Panc1 (cell line): ENCODE results near the gene KCNQ1. TPM values are rescaled to one million over a fixed set of nuclear protein-coding genes. Genes with fewer than 3 reads are reported as not detected.

Experiments
- ATAC-seq: fragments of 200-7000 bp; cut with Tn5 transposase; 2 replicates; pipeline ENCODE4 v1.9.1; 2020; ENCODE audit warnings: mild to moderate bottlenecking, moderate library complexity
- BruUV-seq: library from RNA; stranded (reverse); fragments of 400-500 nt; replicated peaks from 2 replicates; lab custom pipeline; 2021; lab: Mats Ljungman, UMichigan
- CTCF ChIA-PET: fragments of 300-600 bp; sonication (Branson Sonifier 250); formaldehyde crosslinking; loops from one replicate; lab custom pipeline; 2022; ENCODE audit warnings: antibody characterized with exemption; lab: Charles Lee
- POLR2A ChIA-PET: fragments of 300-600 bp; sonication (Branson Sonifier 250); formaldehyde crosslinking; loops from one replicate; lab custom pipeline; 2022; ENCODE audit warnings: antibody characterized with exemption; lab: Charles Lee
- DNase-seq: peaks from one replicate; pipeline ENCODE4 v3.0.0-alpha.2; 2010; ENCODE audit warnings: low read depth, low spot score
- H3K27ac ChIP-seq: 2 replicates; pipeline ENCODE4 v1.5.1; 2011; ENCODE audit warnings: mild to moderate bottlenecking, low read length, inconsistent platforms
- H3K27me3 ChIP-seq: fragments of 200-500 bp; sonication (Bioruptor generic); 2 replicates; pipeline ENCODE4 v1.6.0; 2014; ENCODE audit warnings: low read length, inconsistent platforms; ENCODE audit not compliant: control insufficient read depth, insufficient read depth
- H3K36me3 ChIP-seq: fragments of 200-500 bp; sonication (Bioruptor generic); 2 replicates; pipeline ENCODE4 v1.5.1; 2014; ENCODE audit warnings: inconsistent platforms, mild to moderate bottlenecking, low read length, moderate library complexity; ENCODE audit not compliant: control insufficient read depth, insufficient read depth
- H3K4me1 ChIP-seq: 2 replicates; pipeline ENCODE4 v1.5.1; 2011; ENCODE audit warnings: inconsistent platforms, mild to moderate bottlenecking, low read length, moderate library complexity; ENCODE audit not compliant: control insufficient read depth, insufficient read depth
- H3K4me3 ChIP-seq, 2 experiments: 2 replicates each; pipeline ENCODE4 v1.5.1; 2011 to 2012; ENCODE audit warnings: low read depth in 2 of 2, low read length in 2 of 2, mild to moderate bottlenecking in 2 of 2, inconsistent platforms in 1 of 2, moderate library complexity in 1 of 2
- H3K9me3 ChIP-seq: fragments of 200-500 bp; sonication (Bioruptor generic); 2 replicates; pipeline ENCODE4 v1.5.1; 2014; ENCODE audit warnings: low read depth, mild to moderate bottlenecking, inconsistent platforms, low read length, moderate library complexity; ENCODE audit not compliant: control insufficient read depth, insufficient read depth
- POLR2AphosphoS5 ChIP-seq: IDR thresholded peaks from 2 replicates; pipeline ENCODE4 v1.6.1; 2012; ENCODE audit warnings: mild to moderate bottlenecking, low read depth, low read length, moderate library complexity
- SIN3A ChIP-seq: IDR thresholded peaks from 2 replicates; pipeline ENCODE4 v1.6.1; 2012; ENCODE audit warnings: low read depth, mild to moderate bottlenecking, low read length, moderate library complexity, borderline replicate concordance; ENCODE audit not compliant: insufficient read depth
- TCF7L2 ChIP-seq: IDR thresholded peaks from 2 replicates; pipeline ENCODE4 v1.6.1; 2011; ENCODE audit warnings: mild to moderate bottlenecking, low read depth, low read length, inconsistent platforms
- in situ Hi-C: cut with HindIII; loops from 2 replicates; pipeline ENCODE4 v1.10.0; 2016; ENCODE audit warnings: low sequenced_read_pairs, low pct_unique_long_range_greater_than_20kb
- intact Hi-C: fragments of 100-400 bp; cut with micrococcal nuclease; formaldehyde crosslinking; loops from one replicate; pipeline ENCODE4 v1.10.0; 2022; ENCODE audit not compliant: unreplicated experiment
- total RNA-seq: library from RNA; stranded (reverse); gene quantifications from one replicate; pipeline ENCODE4 v1.2.1, GENCODE V29; 2021; ENCODE audit not compliant: unreplicated experiment
- TF ChIP-seq, protein P1 (sequence below), 2 experiments: IDR thresholded peaks; 2 replicates each; pipeline ENCODE4 v1.6.1; 2011 to 2012; ENCODE audit warnings: low read depth in 2 of 2, control low read depth in 1 of 2, low read length in 1 of 2, mild to moderate bottlenecking in 1 of 2, moderate library complexity in 1 of 2; ENCODE audit not compliant: insufficient read depth in 1 of 2
- TF ChIP-seq, protein P2 (sequence below): fragments of 450-650 bp; IDR thresholded peaks from 2 replicates; pipeline ENCODE4 v1.5.1; 2017; ENCODE audit warnings: mild to moderate bottlenecking

The KCNQ1 gene
- total RNA-seq, 1 experiment from 2014 or later, result 1.0 TPM

DNA sequence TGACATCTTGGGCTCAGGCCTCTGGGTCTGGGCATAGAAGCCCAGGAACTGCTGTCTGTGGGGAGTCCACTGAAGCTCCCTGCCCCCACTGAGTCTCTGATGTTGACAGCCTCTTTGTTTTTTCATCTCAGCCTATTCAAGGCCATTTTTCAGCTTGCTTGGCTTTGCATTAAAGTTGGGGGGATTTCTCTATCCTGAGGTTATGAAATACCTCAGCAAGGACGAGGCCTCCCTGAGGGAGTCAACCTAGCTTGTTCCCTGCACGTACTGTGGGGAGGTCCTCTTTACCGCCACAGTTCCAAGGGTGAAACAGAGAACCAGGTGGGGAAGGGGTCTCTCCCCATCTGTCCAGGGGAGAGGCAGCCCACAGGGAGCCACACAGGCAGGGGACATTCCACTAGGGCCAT lies 246.6 kb downstream of the KCNQ1 start:
- no peak for DNase-seq
- ATAC-seq, result no peak
- no peaks in the 10 kb centered on the region for H3K4me1 ChIP-seq
- H3K27ac ChIP-seq, result no peak overlapping the region
- TF ChIP-seq SIN3A (no peak), POLR2AphosphoS5 (no peak), TCF7L2 (no peak)
- TF ChIP-seq, protein P1, sequence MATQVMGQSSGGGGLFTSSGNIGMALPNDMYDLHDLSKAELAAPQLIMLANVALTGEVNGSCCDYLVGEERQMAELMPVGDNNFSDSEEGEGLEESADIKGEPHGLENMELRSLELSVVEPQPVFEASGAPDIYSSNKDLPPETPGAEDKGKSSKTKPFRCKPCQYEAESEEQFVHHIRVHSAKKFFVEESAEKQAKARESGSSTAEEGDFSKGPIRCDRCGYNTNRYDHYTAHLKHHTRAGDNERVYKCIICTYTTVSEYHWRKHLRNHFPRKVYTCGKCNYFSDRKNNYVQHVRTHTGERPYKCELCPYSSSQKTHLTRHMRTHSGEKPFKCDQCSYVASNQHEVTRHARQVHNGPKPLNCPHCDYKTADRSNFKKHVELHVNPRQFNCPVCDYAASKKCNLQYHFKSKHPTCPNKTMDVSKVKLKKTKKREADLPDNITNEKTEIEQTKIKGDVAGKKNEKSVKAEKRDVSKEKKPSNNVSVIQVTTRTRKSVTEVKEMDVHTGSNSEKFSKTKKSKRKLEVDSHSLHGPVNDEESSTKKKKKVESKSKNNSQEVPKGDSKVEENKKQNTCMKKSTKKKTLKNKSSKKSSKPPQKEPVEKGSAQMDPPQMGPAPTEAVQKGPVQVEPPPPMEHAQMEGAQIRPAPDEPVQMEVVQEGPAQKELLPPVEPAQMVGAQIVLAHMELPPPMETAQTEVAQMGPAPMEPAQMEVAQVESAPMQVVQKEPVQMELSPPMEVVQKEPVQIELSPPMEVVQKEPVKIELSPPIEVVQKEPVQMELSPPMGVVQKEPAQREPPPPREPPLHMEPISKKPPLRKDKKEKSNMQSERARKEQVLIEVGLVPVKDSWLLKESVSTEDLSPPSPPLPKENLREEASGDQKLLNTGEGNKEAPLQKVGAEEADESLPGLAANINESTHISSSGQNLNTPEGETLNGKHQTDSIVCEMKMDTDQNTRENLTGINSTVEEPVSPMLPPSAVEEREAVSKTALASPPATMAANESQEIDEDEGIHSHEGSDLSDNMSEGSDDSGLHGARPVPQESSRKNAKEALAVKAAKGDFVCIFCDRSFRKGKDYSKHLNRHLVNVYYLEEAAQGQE (IDR thresholded peaks at IDR 0.05; ENCODE audit: insufficient read depth in 1 of 2, low read depth in 2 of 2, low read length in 1 of 2), result no peak
- TF ChIP-seq, protein P2, sequence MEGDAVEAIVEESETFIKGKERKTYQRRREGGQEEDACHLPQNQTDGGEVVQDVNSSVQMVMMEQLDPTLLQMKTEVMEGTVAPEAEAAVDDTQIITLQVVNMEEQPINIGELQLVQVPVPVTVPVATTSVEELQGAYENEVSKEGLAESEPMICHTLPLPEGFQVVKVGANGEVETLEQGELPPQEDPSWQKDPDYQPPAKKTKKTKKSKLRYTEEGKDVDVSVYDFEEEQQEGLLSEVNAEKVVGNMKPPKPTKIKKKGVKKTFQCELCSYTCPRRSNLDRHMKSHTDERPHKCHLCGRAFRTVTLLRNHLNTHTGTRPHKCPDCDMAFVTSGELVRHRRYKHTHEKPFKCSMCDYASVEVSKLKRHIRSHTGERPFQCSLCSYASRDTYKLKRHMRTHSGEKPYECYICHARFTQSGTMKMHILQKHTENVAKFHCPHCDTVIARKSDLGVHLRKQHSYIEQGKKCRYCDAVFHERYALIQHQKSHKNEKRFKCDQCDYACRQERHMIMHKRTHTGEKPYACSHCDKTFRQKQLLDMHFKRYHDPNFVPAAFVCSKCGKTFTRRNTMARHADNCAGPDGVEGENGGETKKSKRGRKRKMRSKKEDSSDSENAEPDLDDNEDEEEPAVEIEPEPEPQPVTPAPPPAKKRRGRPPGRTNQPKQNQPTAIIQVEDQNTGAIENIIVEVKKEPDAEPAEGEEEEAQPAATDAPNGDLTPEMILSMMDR, result no peak
- intact Hi-C loops, result loop anchor here (10.0 kb wide), 2 partner anchors 147 to 193 kb away; partner anchors contain the start of gene CDKN1C
- no peaks in the 10 kb centered on the region for H3K36me3 ChIP-seq
- ChIA-PET CTCF (no interaction called here), POLR2A (no interaction called here)
- in situ Hi-C loops, result no loop called here
- H3K27me3 ChIP-seq, result no peaks in the 10 kb centered on the region
- H3K4me3 ChIP-seq, result no peak overlapping the region
- no TSS peak for BruUV-seq
- H3K9me3 ChIP-seq, result no peaks in the 10 kb centered on the region

DNA sequence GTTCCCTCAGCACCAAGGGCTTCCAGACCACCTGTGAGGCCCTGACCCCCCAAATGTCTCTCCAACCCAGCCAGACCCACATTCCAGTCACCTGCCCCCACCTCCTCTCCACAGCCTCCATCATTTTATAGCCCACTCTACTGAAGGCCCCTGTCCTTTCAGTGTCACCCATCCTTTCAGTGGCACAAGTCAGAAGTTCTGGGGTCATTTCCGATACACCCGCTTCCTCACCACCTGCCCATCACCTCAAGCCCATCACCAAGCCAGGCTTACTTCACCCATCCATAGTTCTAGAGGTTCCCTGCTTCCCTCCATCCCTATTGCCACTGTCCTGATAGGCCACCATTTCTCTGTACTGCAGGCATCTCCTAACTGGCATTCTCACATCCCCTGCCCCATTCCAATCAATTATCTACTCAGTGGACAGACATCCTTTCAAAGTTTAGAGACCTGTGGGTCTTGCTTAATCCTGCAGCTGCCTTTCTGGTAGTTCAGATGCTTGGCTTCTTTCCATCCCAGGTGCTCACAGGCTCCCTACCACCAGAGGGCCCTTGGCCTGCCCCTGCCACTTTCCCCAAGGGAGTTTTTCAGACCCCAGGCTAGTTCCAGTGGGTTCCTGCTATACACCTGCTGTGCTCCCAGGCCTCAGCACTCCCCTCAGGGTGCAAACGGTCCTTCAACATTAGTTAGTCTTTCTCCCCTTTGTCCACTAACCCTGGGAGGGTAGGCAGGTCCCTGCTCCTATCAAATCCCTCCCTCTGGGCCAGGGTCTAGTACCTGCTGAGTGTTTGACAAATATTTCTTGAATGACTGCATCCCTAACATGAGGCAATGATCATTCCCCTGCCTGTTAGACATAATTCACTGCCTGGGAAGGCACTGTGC lies 247.4 kb downstream of the KCNQ1 start:
- ATAC-seq, result no peak
- Histone ChIP-seq H3K4me1 (no peaks in the 10 kb centered on the region), H3K27me3 (no peaks in the 10 kb centered on the region), H3K4me3 (no peak overlapping the region), H3K27ac (no peak overlapping the region), H3K36me3 (no peaks in the 10 kb centered on the region), H3K9me3 (no peaks in the 10 kb centered on the region)
- in situ Hi-C loops, result no loop called here
- TF ChIP-seq TCF7L2 (no peak), SIN3A (no peak)
- TF ChIP-seq, protein P2, result no peak
- TF ChIP-seq, protein P1 (IDR thresholded peaks at IDR 0.05; ENCODE audit: insufficient read depth in 1 of 2, low read depth in 2 of 2, low read length in 1 of 2), result no peak
- intact Hi-C loops, result loop anchor here (10.0 kb wide), 2 partner anchors 147 to 193 kb away; partner anchors contain the start of gene CDKN1C
- POLR2A ChIA-PET, result no interaction called here
- BruUV-seq, result no TSS peak
- no peak for DNase-seq
- CTCF ChIA-PET, result no interaction called here
